SK-N-SH (cell line): ENCODE results near the gene ABLIM2. TPM values are rescaled to one million over a fixed set of nuclear protein-coding genes. Genes with fewer than 3 reads are reported as not detected.

Experiments used
- CTCF ChIA-PET: fragments of 300-600, 350-600 bp; formaldehyde crosslinking; extraction: SDS; loops from one replicate; lab custom pipeline; 2021; lab: Yijun Ruan, JAX
- POLR2A ChIA-PET: fragments of 350-600 bp; sonication (Branson Sonifier 250); formaldehyde crosslinking; extraction: SDS; loops from one replicate; lab custom pipeline; 2020; ENCODE audit warnings: antibody characterized with exemption, inconsistent platforms; lab: Yijun Ruan, JAX
- DNase-seq: peaks from one replicate; pipeline ENCODE4 v3.0.0; 2012
- H2AFZ ChIP-seq: fragments of 200-600 bp; sonication (generic); 2 replicates; pipeline ENCODE4 v1.8.1; 2016; ENCODE audit warnings: antibody characterized with exemption, mild to moderate bottlenecking, low read depth
- H3F3A ChIP-seq: fragments of 200-600 bp; sonication (generic); replicated peaks from 2 replicates; pipeline ENCODE3; 2016; ENCODE audit warnings: antibody characterized with exemption, mild to moderate bottlenecking; ENCODE audit not compliant: insufficient read depth
- H3K27ac ChIP-seq, 2 experiments: fragments of 200-500 bp in 1 of 2; fragments of 200-600 bp in 1 of 2; sonication (Bioruptor generic) in 1 of 2; sonication (generic), shearing (Covaris generic) in 1 of 2; 2 replicates each; pipeline versions ENCODE4 v1.5.1 to v1.6.1; 2014 to 2016; ENCODE audit warnings: low read depth in 2 of 2, inconsistent platforms in 1 of 2, low read length in 1 of 2, mild to moderate bottlenecking in 1 of 2, mixed read lengths in 1 of 2
- H3K27me3 ChIP-seq: fragments of 200-600 bp; sonication (generic), shearing (Covaris generic); 2 replicates; pipeline ENCODE4 v1.6.1; 2016; ENCODE audit warnings: mixed run types; ENCODE audit not compliant: insufficient read depth
- H3K36me3 ChIP-seq, 2 experiments: fragments of 200-500 bp in 1 of 2; fragments of 200-600 bp in 1 of 2; sonication (Bioruptor generic) in 1 of 2; sonication (generic) in 1 of 2; replicated peaks in 1 of 2; 2 replicates each; pipeline versions ENCODE3 to v1.5.1; 2014 to 2016; ENCODE audit warnings: low read length in 1 of 2, mild to moderate bottlenecking in 1 of 2; ENCODE audit not compliant: insufficient read depth in 2 of 2, control insufficient read depth in 1 of 2
- H3K4me1 ChIP-seq, 2 experiments: fragments of 200-500 bp in 1 of 2; fragments of 200-600 bp in 1 of 2; sonication (Bioruptor generic) in 1 of 2; sonication (generic), shearing (Covaris generic) in 1 of 2; 2 replicates each; pipeline versions ENCODE4 v1.5.1 to v1.6.1; 2014 to 2016; ENCODE audit warnings: low read depth in 1 of 2, low read length in 1 of 2, mixed run types in 1 of 2; ENCODE audit not compliant: insufficient read depth in 2 of 2, control insufficient read depth in 1 of 2
- H3K4me2 ChIP-seq: fragments of 200-600 bp; sonication (generic), shearing (Covaris generic); 2 replicates; pipeline ENCODE4 v1.6.1; 2017; ENCODE audit warnings: mixed run types
- H3K4me3 ChIP-seq, 2 experiments: fragments of 200-500 bp in 1 of 2; fragments of 200-600 bp in 1 of 2; sonication (Bioruptor generic) in 1 of 2; sonication (generic), shearing (Covaris generic) in 1 of 2; 2 replicates each; pipeline versions ENCODE4 v1.5.1 to v1.8.1; 2014 to 2016; ENCODE audit warnings: low read depth in 2 of 2, inconsistent platforms in 1 of 2, low read length in 1 of 2, mild to moderate bottlenecking in 1 of 2, mixed read lengths in 1 of 2, moderate library complexity in 1 of 2
- H3K79me2 ChIP-seq: fragments of 200-600 bp; sonication (generic); 2 replicates; pipeline ENCODE4 v1.8.1; 2017; ENCODE audit warnings: mild to moderate bottlenecking; ENCODE audit not compliant: insufficient read depth
- H3K9ac ChIP-seq: fragments of 200-600 bp; sonication (generic); 2 replicates; pipeline ENCODE4 v1.6.1; 2017; ENCODE audit warnings: mixed run types
- H3K9me2 ChIP-seq: fragments of 200-600 bp; sonication (generic); 2 replicates; pipeline ENCODE4 v1.6.1; 2017; ENCODE audit warnings: mixed run types
- H3K9me3 ChIP-seq: fragments of 200-600 bp; sonication (generic); 2 replicates; pipeline ENCODE4 v1.6.1; 2017; ENCODE audit warnings: mixed run types, mild to moderate bottlenecking, moderate library complexity
- H4K20me1 ChIP-seq: fragments of 200-600 bp; sonication (generic); 2 replicates; pipeline ENCODE4 v1.6.1; 2017; ENCODE audit warnings: mild to moderate bottlenecking, mixed run types; ENCODE audit not compliant: insufficient read depth
- FOSL2 ChIP-seq: IDR thresholded peaks from 2 replicates; pipeline ENCODE4 v1.4.0; 2012; ENCODE audit warnings: low read depth, mild to moderate bottlenecking, moderate library complexity, borderline replicate concordance
- GABPA ChIP-seq: IDR thresholded peaks from 2 replicates; pipeline ENCODE4 v1.4.0; 2012; ENCODE audit warnings: low read depth, mild to moderate bottlenecking
- JUND ChIP-seq: IDR thresholded peaks from 2 replicates; pipeline ENCODE4 v1.4.0; 2012
- MEF2A ChIP-seq: IDR thresholded peaks from 2 replicates; pipeline ENCODE4 v1.4.0; 2012; ENCODE audit warnings: low read depth, borderline replicate concordance
- NRF1 ChIP-seq: IDR thresholded peaks from 2 replicates; pipeline ENCODE4 v1.6.1; 2012; ENCODE audit warnings: low read depth, mild to moderate bottlenecking, low read length
- RAD21 ChIP-seq: IDR thresholded peaks from 2 replicates; pipeline ENCODE4 v1.6.1; 2012; ENCODE audit warnings: mild to moderate bottlenecking, low read length
- RFX5 ChIP-seq: IDR thresholded peaks from 2 replicates; pipeline ENCODE4 v1.6.1; 2012; ENCODE audit warnings: mild to moderate bottlenecking, improper control_type of control experiment, low read length
- SIN3A ChIP-seq: IDR thresholded peaks from 2 replicates; pipeline ENCODE4 v1.6.1; 2012; ENCODE audit warnings: low read depth, mild to moderate bottlenecking, low read length, moderate library complexity, borderline replicate concordance
- SMC3 ChIP-seq: IDR thresholded peaks from 2 replicates; pipeline ENCODE4 v1.6.1; 2012; ENCODE audit warnings: low read depth, low read length, improper control_type of control experiment
- TAF1 ChIP-seq: IDR thresholded peaks from 2 replicates; pipeline ENCODE4 v1.6.1; 2012; ENCODE audit warnings: low read depth, mild to moderate bottlenecking, low read length, moderate library complexity, borderline replicate concordance
- TCF12 ChIP-seq: IDR thresholded peaks from 2 replicates; pipeline ENCODE4 v1.4.0; 2012
- ZBTB33 ChIP-seq: IDR thresholded peaks from 2 replicates; pipeline ENCODE4 v1.4.0; 2012; ENCODE audit warnings: low read depth, borderline replicate concordance
- whole genome bisulfite sequencing: methylation state at CpG from one replicate; pipeline ENCODE4 v1.1.6; 2017; ENCODE audit warnings: low lambda C conversion rate; 5-methylcytosine and 5-hydroxymethylcytosine counted together
- polyA plus RNA-seq, 3 experiments: library from polyadenylated mRNA; depleted of rRNA; stranded (reverse); fragments of >200 nt; gene quantifications; 2 replicates each; pipeline ENCODE4 v1.2.3, GENCODE V29; 2012
- TF ChIP-seq, protein P1 (sequence below): fragments of 200-600 bp; sonication (generic); IDR thresholded peaks from 2 replicates; pipeline ENCODE4 v1.6.1; 2017; ENCODE audit warnings: antibody characterized with exemption, mild to moderate bottlenecking, moderate library complexity

ABLIM2 gene
- polyA plus RNA-seq, 1 of the 3 experiments (the other 2 are of a cell fraction): 0.53 TPM

DNA sequence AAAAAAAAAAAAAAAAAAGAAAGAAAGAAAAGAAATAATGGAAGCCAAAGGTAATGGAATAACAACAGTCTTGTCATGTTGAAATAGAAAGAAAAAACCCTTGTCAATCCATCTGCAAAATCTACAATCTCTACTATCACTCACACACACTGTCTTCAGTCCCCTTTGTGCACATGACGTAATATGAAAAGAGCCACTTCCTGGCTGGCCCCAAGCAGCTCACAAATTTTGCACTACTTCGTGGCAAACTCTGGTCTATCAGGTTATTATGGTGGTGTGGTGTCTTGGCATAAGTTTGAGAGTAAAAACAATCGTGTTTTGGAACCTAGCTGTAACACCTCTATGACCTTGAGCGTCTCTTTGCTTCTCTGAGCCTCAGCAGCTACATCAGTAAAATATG lies 210.7 kb downstream of the ABLIM2 start (continued):
- no peak for TF ChIP-seq NRF1
- TF ChIP-seq MEF2A: no peak
- TF ChIP-seq ZBTB33: no peak
- no peak for TF ChIP-seq JUND
- TF ChIP-seq RFX5: no peak
- no peak for TF ChIP-seq GABPA
- no peak for TF ChIP-seq TAF1
- no peak for TF ChIP-seq RAD21
- TF ChIP-seq SMC3: no peak
- TF ChIP-seq, all 33 proteins: peak for 0

- Histone ChIP-seq H2AFZ (no peak overlapping the region), H3K27me3 (no peaks in the 10 kb centered on the region), H3K4me3 (no peak overlapping the region), H3K4me1 (peaks cover 8 to 26% of the 10 kb centered on the region in 2 experiments; a peak in 2 of 4 replicates), H3K36me3 (no peaks in the 10 kb centered on the region), H3F3A (peaks cover 8% of the 10 kb centered on the region), H3K27ac (no peak overlapping the region), H3K79me2 (no peaks in the 10 kb centered on the region), H3K4me2 (no peak overlapping the region), H4K20me1 (no peaks in the 10 kb centered on the region), H3K9me3 (no peaks in the 10 kb centered on the region), H3K9ac (no peak overlapping the region), H3K9me2 (no peaks in the 10 kb centered on the region)
- 94% methylated on average over 13 of the region's 14 CpGs for WGBS
- ChIA-PET POLR2A (no interaction called here), CTCF (interaction anchor here (0.7 to 13.5 kb wide), 6 partner anchors 16 to 142 kb away, joined by 3 to 116 read pairs (median 4); no protein-coding TSS in a partner anchor)
- no peak for DNase-seq
- TF ChIP-seq TCF12 (no peak), RAD21 (no peak), FOSL2 (no peak), SIN3A (no peak)
- TF ChIP-seq, protein P1, sequence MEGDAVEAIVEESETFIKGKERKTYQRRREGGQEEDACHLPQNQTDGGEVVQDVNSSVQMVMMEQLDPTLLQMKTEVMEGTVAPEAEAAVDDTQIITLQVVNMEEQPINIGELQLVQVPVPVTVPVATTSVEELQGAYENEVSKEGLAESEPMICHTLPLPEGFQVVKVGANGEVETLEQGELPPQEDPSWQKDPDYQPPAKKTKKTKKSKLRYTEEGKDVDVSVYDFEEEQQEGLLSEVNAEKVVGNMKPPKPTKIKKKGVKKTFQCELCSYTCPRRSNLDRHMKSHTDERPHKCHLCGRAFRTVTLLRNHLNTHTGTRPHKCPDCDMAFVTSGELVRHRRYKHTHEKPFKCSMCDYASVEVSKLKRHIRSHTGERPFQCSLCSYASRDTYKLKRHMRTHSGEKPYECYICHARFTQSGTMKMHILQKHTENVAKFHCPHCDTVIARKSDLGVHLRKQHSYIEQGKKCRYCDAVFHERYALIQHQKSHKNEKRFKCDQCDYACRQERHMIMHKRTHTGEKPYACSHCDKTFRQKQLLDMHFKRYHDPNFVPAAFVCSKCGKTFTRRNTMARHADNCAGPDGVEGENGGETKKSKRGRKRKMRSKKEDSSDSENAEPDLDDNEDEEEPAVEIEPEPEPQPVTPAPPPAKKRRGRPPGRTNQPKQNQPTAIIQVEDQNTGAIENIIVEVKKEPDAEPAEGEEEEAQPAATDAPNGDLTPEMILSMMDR: no peak
Measured at GRCh38 chr4:7945709-7946380, 212.8 kb downstream of the ABLIM2 start.
